DOHH2 (cell line): ENCODE results near the gene PRDM16.

ENCODE experiments used
- H3F3A ChIP-seq: fragments of 200-600 bp; sonication (generic), shearing (Covaris generic); 2 replicates; pipeline ENCODE4 v1.6.0; 2016; ENCODE audit warnings: antibody characterized with exemption, mild to moderate bottlenecking; ENCODE audit not compliant: control insufficient read depth, insufficient read depth
- H3K27ac ChIP-seq: fragments of 200-600 bp; sonication (generic); 2 replicates; pipeline ENCODE4 v1.5.1; 2014; ENCODE audit warnings: low read depth, mild to moderate bottlenecking, low read length, moderate library complexity
- H3K27me3 ChIP-seq: fragments of 200-600 bp; sonication (generic); 2 replicates; pipeline ENCODE4 v1.6.1; 2014; ENCODE audit warnings: mild to moderate bottlenecking, low read length, mixed read lengths; ENCODE audit not compliant: control insufficient read depth
- H3K36me3 ChIP-seq: fragments of 200-600 bp; sonication (generic); 2 replicates; pipeline ENCODE4 v1.6.1; 2014; ENCODE audit warnings: mild to moderate bottlenecking, low read length, moderate library complexity, mixed read lengths; ENCODE audit not compliant: control insufficient read depth
- H3K4me1 ChIP-seq: fragments of 200-600 bp; sonication (generic); 2 replicates; pipeline ENCODE4 v1.6.1; 2014; ENCODE audit warnings: mild to moderate bottlenecking, low read length, mixed read lengths; ENCODE audit not compliant: control insufficient read depth
- H3K4me2 ChIP-seq: fragments of 200-600 bp; sonication (generic); 2 replicates; pipeline ENCODE4 v1.6.0; 2014; ENCODE audit warnings: mild to moderate bottlenecking, low read length, moderate library complexity
- H3K4me3 ChIP-seq: fragments of 200-600 bp; sonication (generic); 2 replicates; pipeline ENCODE4 v1.5.1; 2014; ENCODE audit warnings: mild to moderate bottlenecking, low read length, mixed read lengths
- H3K79me2 ChIP-seq: fragments of 200-600 bp; sonication (generic); 2 replicates; pipeline ENCODE4 v1.6.1; 2014; ENCODE audit warnings: mild to moderate bottlenecking, low read length, mixed read lengths; ENCODE audit not compliant: control insufficient read depth
- H3K9me2 ChIP-seq: fragments of 200-600 bp; sonication (generic); replicated peaks from 2 replicates; pipeline ENCODE4 v1.6.1; 2014; ENCODE audit warnings: mild to moderate bottlenecking, low read length, mixed read lengths; ENCODE audit not compliant: control insufficient read depth
- H3K9me3 ChIP-seq: fragments of 200-600 bp; sonication (generic); 2 replicates; pipeline ENCODE4 v1.6.1; 2014; ENCODE audit warnings: antibody characterized with exemption, low read length, mixed read lengths; ENCODE audit not compliant: control insufficient read depth, insufficient read depth
- H4K20me1 ChIP-seq: fragments of 200-600 bp; sonication (generic); 2 replicates; pipeline ENCODE4 v1.6.0; 2014; ENCODE audit warnings: low read depth, mild to moderate bottlenecking, antibody characterized with exemption, low read length, moderate library complexity; ENCODE audit not compliant: control insufficient read depth, insufficient read depth
- CTCF ChIP-seq: fragments of 200-600 bp; sonication (generic); IDR thresholded peaks from one replicate; pipeline ENCODE4 v1.5.1; 2014; ENCODE audit warnings: antibody characterized with exemption, mild to moderate bottlenecking, low read depth, low read length; ENCODE audit not compliant: poor library complexity, severe bottlenecking
- EZH2phosphoT487 ChIP-seq: fragments of 200-600 bp; sonication (generic); IDR thresholded peaks from 2 replicates; pipeline ENCODE4 v1.6.1; 2017; ENCODE audit warnings: borderline replicate concordance, mild to moderate bottlenecking, antibody characterized with exemption, low read length, moderate library complexity, mixed read lengths

The PRDM16 gene

GRCh38 chr1:3352952-3353331 is 283.9 kb downstream of the PRDM16 start:
- no peak overlapping the region for H3K27ac ChIP-seq
- no peaks in the 10 kb centered on the region for H3K36me3 ChIP-seq
- no peaks in the 10 kb centered on the region for H3K27me3 ChIP-seq
- H3K4me1 ChIP-seq: no peaks in the 10 kb centered on the region
- TF ChIP-seq EZH2phosphoT487 (no peak), CTCF (no peak)
- no peaks in the 10 kb centered on the region for H3K9me2 ChIP-seq
- H3K79me2 ChIP-seq: no peaks in the 10 kb centered on the region
- H3F3A ChIP-seq: no peaks in the 10 kb centered on the region
- no peak overlapping the region for H3K4me2 ChIP-seq
- no peaks in the 10 kb centered on the region for H3K9me3 ChIP-seq
- H3K4me3 ChIP-seq: no peak overlapping the region
- H4K20me1 ChIP-seq: no peaks in the 10 kb centered on the region

- no peaks in the 10 kb centered on the region for H3K9me2 ChIP-seq
- H3K27me3 ChIP-seq: no peaks in the 10 kb centered on the region
- TF ChIP-seq CTCF (no peak), EZH2phosphoT487 (no peak)
- no peak overlapping the region for H3K4me2 ChIP-seq
- no peaks in the 10 kb centered on the region for H3K36me3 ChIP-seq
- H3K79me2 ChIP-seq: no peaks in the 10 kb centered on the region
- H4K20me1 ChIP-seq: no peaks in the 10 kb centered on the region
- no peaks in the 10 kb centered on the region for H3K9me3 ChIP-seq
- no peaks in the 10 kb centered on the region for H3K4me1 ChIP-seq
- H3K27ac ChIP-seq: no peak overlapping the region
- H3K4me3 ChIP-seq: no peak overlapping the region
- no peaks in the 10 kb centered on the region for H3F3A ChIP-seq
Measured at GRCh38 chr1:3353876-3354275, 284.9 kb downstream of the PRDM16 start.

DNA sequence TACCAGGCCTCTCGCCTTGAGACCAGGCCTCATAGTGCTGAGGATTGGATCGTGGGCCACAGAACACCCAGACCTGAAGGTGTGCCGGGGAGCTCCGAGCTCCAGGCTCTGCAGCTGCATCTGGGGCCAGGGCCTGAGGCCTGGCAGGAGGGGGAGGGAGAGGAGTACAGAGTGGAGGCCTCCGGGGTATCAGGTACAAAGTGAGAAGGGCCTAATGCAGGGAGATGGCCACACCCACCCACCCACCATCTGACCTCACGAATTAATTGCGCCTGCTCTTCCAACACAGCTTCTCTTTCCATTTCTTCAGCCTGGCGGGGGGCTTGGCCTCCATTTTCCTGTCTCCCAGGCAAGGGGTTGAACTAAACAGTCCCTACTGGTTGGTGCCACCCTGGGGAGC is 286.1 kb downstream of the PRDM16 start:
- Histone ChIP-seq H3F3A (no peaks in the 10 kb centered on the region), H3K9me2 (no peaks in the 10 kb centered on the region), H3K36me3 (no peaks in the 10 kb centered on the region), H4K20me1 (no peaks in the 10 kb centered on the region), H3K4me1 (no peaks in the 10 kb centered on the region), H3K79me2 (no peaks in the 10 kb centered on the region), H3K9me3 (no peaks in the 10 kb centered on the region), H3K27me3 (no peaks in the 10 kb centered on the region), H3K27ac (no peak overlapping the region), H3K4me3 (no peak overlapping the region), H3K4me2 (no peak overlapping the region)
- TF ChIP-seq CTCF: no peak
- no peak for TF ChIP-seq EZH2phosphoT487
